Limb (tissue), 2 donors: Measurements from ENCODE around the gene ARFIP1.
"Not testable (repeated sequence)": the region's sequence is repeated elsewhere in the genome, so short reads cannot be mapped to it uniquely, and the experiment has no call there.

Experiments used
- DNase-seq, 2 donors: peaks; one replicate each; pipeline ENCODE4 v3.0.0-alpha.2; 2016; ENCODE audit errors: extremely low spot score in 2 of 2

ARFIP1 gene

DNA sequence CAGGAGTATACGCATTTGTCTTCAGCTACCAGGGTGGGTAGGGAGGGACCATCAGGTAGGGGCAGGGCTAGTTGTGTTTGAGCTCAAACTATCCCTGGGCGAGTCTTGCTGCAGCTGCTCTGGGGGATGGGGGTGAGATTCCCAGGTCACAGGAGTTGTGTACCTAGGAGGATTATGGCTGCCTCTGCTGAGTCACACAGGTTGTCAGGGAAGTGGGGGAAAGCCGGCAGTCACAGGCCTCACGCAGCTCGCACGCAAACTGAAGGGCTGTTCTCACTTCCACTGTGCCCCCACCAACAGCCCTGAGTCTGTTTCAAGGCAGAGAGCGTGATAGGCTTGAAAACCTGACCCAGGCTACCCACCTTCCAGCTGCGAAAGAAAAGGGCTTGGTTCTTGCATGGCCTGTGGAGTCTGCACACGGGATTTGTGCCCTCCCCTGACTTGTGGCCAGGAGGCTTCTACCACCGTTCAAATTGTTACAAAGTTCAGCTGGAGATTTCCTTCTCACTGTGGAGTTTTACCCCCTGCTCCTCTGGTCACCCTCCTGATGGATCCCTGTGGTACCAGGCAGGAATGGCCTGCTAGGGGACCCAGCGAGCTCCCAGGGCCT, 63.8 kb downstream of the ARFIP1 start:
- no peak for DNase-seq

DNA sequence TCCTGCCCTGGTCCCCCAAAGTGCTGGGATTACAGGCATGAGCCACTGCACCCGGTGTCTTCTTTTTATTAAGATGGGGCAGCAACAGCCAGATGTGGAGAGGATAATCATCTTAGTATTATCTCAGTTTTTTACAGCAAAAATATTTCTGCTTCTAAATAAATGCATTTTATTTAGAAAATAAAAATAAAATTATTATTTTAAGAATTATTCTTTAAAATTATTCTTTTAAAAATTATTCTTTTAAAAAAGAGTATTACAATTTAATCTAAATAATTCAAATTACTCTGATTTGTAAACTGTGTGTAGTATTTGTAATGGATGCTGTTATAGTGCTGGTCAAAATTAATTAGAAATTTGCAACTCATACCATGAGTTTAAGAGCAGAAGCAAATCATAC, 67.6 kb downstream of the ARFIP1 start:
- no peak for DNase-seq

DNA sequence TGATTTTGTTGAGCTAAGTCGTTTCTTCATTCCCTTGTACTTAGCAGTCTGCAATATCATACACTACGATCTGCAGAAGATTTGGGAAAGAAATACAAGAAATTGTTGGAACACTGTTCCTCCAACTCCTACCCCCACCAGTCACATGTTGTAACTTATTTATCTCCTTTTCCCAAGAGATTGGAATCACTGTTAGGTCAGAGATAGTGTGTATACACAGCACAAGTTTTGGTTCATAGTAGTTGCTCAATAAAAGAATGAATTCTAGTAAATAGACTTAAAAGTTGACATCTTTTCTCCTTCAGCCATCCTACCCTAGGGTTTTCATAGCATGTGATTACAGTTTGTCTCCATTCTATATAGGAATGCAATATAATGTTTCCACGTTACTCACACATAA, 68.8 kb downstream of the ARFIP1 start:
- no peak for DNase-seq

DNA sequence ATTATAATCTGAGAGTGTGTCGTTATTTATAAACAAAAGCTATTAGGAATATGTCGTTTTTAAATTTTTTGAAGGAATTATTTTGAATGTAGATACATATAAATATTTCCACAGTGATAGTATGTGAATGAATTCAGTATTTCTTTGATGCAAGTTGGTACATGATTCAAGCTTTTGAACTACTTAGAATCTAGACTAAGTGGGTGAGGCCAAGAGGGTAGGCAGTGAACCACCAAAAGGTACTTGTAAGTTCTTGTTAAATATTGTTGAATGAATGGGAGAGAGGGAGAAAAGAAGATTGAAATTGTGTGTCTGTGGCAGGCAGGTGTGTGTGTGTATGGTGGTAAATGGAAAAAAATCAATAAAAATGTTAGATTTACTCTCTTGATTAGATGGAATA, 69.6 kb downstream of the ARFIP1 start:
- DNase-seq: no peak

DNA sequence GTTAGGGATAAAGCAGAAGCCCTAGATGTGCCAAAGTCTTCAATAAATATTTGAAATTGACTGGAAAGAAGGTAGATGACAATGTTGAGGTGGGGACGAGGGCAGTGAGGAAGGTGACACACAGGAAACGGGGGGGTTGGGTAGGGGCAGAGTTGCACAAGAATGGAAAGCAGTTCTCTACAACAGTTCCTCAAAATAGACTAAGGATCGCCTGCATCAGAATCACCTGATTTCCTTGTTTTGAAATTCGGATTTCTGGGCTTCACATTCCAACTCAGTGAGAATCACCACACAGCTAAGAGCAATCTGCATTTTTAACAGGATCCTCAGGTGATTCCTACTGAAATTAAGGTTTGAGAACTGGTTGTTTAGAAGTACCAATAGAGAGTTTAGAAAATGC, 70.6 kb downstream of the ARFIP1 start:
- DNase-seq: no peak

DNA sequence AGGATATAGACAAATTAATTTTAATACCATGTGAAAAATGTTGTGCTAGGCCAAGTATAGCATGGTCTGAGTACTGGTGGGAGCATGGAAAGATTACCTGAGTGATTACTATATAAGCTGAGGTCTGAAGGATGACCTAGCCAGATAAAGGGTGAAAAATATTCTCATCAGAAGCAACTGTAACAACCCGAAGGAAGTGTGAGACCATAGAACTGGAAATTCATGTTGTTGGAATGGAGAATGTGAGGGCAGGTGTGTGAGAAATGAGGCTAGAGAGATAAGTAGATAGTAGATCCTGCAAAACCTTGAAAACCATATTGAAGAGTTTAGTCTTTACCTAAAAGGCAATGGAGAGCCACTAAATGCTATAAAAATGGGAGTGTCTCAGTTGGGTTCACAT, 71.5 kb downstream of the ARFIP1 start:
- no peak for DNase-seq

DNA sequence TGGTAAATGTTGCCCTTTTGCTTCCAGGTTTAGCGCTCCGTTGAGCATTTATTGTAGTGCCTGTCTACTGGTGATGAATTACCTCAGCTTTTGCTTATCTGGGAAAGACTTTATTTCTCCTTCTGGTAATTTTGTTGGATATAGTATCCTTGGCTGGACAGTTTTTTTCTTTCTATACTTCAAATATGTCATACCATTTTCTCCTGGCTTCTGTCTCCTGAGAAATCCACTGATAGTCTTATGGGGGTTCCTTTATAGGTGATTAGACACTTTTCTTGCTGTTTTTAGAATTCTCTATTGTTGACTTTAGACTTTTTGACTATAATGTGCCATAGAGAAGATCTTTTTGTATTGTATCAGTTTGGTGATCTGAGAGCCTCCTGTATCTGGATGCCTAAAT, 73.5 kb downstream of the ARFIP1 start:
- DNase-seq: no peak

DNA sequence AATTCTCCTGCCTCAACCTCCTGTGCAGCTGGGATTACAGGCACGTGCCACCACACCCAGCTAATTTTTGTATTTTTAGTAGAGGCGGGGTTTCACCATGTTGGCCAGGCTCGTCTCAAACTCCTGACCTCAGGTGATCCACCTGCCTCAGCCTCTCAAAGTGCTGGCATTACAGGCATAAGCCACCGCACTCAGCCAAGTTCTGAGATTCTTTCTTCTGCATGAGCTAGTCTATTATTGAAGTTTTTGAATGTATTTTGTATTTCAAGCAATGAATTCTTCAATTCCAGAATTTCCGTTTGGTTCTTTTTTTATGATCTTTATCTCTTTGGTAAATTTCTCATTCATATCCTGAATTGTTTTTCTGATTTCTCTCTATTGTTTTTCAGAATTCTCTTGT, 74.3 kb downstream of the ARFIP1 start:
- not testable (repeated sequence) for DNase-seq

DNA sequence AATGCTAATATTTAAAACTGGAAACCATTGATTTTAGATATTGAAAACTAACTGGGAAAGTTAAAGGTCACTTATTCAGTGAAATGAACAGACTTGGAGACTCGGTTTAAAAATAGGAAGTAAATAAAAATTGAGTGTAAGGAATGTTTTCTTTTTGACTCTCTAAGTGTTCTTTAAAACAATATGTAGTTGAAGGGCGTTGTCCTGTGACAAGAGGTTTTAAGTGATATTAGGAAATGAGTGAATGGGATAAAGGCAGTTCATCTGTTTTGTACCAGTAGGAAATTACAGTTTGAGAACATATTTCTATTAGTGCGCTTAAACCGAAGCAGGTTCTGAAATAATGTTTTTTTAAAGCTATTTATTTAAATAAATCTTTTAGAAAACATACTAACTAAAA, 77.2 kb downstream of the ARFIP1 start:
- DNase-seq: no peak

DNA sequence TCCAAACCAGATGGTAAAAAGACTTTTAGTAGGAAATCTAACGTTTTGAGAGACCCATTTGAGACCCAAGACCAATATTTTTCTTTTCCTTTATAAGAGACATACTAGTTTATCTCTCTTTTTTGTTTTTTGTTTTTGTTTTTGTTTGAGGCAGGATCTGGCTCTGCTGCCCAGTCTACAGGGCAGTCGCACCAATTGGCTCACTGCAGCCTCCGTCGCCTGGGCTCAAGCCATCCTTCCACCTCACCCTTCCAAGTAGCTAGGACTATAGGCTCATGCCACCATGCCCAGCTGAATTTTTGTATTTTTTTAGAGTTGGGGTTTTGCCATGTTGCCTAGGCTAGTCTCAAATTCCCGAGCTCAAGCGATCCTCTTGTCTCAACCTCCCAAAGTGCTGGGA, 79.2 kb downstream of the ARFIP1 start:
- no peak for DNase-seq

DNA sequence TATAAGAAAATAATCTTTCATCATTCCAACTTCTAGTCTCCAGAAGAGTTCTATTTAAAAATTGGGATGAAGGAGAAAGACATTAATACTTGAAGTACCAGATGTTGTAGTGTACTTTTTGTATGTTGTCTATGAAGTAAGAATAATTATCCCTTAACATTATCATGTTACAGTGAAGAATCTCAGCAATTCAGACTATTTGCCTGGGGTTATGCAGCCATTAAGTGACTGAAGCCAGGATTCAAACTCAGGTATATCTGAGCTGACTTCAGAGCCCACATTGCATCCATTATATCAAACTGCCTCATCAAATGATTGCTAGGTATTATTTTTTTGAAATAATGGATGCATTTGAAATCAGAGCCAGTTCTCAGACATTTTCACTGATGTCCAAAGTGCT, 80.3 kb downstream of the ARFIP1 start:
- no peak for DNase-seq

DNA sequence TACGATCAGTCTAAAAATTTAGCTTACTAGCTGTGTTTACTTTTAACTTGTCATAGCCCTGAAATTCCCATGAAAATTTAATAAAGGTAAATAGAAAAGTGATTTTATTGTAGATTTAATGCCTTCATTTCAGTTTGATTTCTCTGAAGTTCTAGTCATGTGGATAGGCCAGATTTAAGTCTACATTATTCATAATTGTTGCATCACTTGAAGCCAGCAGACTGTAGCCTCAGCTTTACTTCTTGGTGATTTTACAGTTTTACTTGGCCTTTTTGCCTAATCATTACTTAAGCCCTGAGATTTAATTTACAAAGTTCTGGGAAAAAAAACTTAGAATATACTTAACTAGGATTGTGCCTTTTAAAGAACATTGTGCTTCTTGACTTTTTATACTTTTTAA, 82.9 kb downstream of the ARFIP1 start:
- DNase-seq: no peak

DNA sequence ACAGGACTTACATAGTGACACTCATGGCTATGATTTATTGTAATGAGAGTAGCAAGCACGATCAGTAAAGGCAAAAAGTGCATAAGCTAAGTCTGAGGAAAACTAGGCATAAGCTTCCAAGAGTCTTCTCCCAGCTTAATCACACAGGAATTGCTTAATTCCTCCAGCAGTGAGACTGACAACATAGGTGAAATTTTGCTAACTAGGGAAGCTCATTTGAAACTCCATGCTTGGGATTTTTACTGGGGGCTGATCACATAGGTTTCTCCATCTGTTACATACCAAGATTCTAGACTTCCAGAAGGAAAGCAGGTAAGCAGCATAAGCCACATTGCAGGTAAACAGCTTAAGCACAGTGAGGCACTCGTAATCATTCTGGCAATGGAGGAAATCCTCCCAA, 84.6 kb downstream of the ARFIP1 start:
- DNase-seq: no peak

DNA sequence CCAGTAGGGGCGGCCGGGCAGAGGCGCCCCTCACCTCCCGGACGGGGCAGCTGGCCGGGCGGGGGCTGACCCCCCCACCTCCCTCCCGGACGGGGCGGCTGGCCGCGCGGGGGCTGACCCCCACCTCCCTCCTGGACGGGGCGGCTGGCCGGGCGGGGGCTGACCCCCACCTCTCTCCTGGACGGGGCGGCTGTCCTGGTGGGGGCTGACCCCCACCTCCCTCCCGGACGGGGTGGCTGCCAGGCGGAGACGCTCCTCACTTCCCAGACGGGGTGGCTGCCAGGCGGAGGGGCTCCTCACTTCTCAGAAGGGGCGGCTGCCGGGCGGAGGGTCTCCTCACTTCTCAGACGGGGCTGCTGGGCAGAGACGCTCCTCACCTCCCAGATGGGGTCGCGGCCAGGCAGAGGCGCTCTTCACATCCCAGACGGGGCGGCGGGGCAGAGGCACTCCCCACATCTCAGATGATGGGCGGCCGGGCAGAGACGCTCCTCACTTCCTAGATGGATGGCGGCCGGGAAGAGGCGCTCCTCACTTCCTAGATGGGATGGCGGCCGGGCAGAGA, 86.8 kb downstream of the ARFIP1 start:
- DNase-seq: not testable (repeated sequence)

DNA sequence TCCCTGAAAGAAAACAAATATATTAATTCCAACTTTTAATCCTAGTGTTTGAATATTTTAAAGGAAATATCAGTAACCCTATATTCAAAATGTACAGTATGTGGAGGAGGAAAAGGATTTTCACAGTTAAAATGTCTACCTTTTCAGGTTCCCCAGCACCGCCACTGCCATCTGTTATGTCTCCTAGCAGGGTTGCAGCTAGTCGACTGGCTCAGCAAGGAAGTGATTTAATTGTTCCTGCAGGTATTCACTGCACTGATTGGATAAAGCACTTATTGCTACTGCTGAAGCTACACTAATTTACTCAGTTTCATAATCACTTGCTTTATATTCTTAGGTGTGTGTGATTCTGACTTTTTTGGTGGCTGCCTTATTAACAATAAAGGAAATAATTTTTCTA, 90.9 kb downstream of the ARFIP1 start:
- DNase-seq: no peak

DNA sequence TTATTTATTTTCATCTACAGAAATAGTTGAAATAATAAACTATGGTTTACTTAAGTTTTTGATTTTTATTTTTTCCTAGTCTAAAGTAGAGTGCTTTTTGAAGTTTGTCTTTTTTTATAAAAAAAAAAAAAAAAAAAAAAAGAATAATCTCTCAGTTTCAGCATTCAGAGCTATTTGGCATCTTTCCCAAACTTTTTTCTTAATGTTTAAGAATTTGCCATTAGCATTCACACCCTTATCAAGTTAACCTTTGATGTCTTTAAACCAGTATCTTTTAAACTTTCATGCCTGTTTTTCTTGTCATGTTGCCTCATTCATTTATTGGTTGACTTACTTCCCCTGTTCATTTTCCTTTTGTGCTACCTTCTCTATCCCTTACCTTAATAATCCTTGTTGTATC, 95.5 kb downstream of the ARFIP1 start:
- DNase-seq: no peak

DNA sequence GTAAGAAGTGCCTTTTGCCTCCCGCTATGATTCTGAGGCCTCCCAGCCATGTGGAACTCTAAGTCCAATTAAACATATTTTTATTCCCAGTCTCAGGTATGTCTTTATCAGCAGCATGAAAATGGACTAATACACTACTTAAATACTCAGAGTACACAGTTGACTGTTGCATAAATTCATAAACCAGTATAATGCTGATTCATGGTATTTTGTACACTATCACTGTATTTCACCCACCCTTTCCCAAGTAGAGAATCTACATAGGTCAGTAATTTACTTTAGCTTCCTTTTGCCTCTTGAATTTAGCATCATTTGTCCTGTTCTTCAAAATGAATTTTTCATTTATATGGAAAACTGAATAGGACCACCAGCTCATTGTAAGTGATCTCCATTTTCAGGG, 98.1 kb downstream of the ARFIP1 start:
- no peak for DNase-seq

DNA sequence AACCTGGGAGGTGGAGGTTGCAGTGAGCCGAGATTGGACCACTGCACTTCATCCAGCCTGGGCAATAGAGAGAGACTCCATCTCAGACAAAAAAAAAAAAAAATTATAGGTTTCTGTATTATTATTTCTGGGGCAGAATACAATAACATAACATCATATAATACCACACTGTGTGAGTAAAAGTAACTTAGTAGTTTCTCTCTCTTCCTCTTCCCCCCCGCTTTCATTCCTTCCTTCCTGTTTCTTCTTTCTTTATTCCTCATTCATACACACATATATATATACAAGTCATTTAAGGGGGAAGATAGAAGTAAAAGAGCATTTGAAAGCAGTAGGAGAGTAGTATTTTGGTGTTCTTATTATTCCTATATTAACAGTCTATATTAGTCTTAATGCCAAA, 100.5 kb downstream of the ARFIP1 start:
- DNase-seq: no peak

DNA sequence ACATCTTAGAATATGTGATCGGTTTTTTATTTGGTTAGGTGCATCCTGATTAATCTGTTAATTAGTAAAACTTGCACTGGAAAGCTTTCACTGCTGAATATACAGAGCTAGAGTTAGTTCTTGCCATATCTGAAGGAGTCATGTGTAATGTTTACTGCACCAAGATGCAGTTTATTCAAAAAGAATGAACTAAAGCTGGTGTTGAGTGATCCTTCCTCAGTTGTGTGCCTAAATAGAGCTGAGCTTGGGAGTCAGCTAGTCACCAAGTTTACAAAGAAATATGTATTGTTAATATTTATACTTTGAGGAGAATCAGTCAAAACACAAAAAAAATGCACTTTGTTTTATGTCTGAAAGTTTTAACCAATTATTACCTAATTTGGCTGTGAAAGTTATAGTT, 102.2 kb downstream of the ARFIP1 start:
- DNase-seq: no peak

DNA sequence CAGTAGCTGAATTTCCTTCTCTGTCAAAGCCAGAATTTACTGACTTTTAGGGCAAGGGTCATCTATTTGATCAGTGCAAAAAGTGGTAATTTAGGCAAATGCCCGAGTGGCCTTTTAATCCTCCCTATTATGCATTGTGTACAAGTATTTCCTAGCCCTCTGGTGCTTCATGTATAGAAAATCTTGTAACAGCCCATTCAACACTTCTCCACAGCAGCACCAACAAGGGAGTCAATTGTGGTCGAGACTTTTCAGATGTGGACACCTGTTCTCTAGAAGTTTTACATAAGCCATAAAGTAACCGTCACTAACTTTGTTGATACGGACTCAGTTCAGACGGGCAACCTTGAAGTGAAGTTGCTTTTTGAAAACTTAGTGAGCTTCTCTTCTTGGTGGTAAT, 105.4 kb downstream of the ARFIP1 start:
- no peak for DNase-seq

DNA sequence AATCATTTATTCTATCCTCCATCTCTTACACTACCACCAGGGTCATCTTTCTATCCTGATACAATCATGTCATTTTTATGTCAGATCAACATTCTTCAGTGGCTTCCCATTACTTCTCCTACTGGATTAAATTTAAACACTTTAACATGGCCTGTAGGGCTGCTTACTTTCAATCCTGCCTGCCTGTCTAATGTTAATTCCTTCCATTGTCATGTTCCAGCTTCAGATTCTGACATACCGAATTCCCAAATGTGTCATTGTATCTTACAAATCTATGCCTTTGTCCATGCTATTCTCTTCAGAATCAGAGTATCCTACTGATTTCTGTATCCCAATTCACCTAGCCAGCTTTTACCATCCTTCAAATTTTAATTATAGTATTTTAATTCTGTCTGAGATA, 106.4 kb downstream of the ARFIP1 start:
- DNase-seq: no peak

DNA sequence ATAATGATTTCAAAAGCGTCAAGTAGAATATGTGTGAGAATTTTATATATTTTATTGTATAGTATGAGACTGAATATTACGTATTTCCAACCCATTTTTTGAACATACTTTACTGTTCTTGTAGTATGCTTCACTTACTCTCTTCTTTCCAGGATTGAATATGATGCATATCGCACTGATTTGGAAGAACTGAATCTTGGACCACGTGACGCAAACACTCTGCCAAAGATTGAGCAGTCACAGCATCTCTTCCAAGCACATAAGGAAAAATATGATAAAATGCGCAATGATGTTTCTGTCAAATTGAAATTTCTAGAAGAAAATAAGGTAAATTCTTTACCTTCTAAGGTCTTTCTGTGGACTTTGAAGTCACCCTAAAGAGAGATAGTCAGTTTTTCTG, 108.2 kb downstream of the ARFIP1 start:
- DNase-seq: no peak

DNA sequence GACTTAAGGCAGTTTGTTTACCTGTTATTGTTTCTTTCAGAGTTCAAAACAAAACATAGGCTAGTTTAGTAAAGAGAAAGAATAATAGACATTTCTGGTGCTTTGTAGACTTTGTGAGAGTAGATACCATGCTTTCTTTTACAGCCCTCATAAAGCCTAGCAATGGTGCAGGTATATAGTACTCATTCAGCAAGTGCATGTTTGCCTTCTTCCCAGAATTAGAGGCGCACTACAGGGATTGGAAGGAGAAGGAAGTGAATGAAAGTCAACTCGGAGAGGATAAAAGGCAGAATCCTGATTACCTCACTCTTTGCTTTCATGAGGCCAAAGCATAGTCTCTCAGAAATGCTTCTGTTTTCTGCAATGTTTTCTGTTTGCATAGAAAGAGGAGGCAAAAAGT, 113.2 kb downstream of the ARFIP1 start:
- no peak for DNase-seq

DNA sequence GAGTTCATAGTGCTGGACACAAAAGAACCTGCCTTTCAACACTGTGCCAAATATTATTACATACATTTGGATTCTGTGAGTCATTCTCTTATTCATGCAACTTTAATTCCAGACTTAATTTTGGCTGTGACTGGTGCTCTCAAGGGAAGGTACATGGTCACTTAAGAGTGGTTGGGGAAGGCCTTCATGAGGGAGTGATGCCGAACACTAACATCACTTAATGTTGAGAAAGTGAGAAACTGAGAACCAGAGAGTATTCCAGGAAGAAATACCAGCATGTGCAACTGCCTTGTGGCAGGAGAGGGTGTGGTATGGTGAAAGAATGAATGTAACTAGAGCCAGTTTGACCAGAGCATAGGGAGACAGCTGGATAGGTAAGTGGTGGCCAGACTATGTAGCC, 114.9 kb downstream of the ARFIP1 start:
- DNase-seq: no peak
